Activated T-cell treated with anti-CD3 and anti-CD28 coated beads for 4 hours (primary cell): ENCODE measurements around the gene GJB2.

Experiments used
- DNase-seq: peaks from one replicate; pipeline ENCODE4 v3.0.0-alpha.2; 2020

The GJB2 gene

DNA sequence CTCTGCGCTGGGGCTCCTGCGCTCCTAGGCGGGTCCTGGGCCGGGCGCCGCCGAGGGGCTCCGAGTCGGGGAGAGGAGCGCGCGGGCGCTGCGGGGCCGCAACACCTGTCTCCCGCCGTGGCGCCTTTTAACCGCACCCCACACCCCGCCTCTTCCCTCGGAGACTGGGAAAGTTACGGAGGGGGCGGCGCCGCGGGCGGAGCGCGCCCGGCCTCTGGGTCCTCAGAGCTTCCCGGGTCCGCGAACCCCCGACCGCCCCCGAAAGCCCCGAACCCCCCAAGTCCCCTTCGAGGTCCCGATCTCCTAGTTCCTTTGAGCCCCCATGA lies at the start of gene GJB2:
Gene GJB2 (minus strand): TSS at position 103 of the 326 bp plus-strand sequence. CDS start 3,357 bp downstream, outside the sequence.
- no peak for DNase-seq

DNA sequence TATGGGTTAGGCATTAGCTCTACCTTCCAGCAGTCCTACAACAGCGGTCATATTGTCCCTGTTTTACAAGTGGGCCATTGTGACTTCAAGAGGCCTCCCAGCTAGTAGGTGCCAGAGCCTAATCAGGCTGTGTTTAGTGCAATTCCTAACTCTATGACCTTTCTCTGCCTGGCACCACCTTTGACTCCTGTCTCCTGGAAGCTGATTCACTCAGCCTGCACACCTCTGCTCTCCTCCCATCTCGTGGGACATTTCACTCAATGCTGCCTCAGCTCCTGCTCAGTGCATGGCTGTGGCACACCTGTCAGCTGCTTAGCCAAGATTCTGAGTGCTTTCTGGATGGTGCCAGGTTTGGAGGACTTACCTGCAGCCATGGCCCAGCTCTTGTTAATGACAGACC lies 48.9 kb upstream of the GJB2 start:
- DNase-seq: no peak

DNA sequence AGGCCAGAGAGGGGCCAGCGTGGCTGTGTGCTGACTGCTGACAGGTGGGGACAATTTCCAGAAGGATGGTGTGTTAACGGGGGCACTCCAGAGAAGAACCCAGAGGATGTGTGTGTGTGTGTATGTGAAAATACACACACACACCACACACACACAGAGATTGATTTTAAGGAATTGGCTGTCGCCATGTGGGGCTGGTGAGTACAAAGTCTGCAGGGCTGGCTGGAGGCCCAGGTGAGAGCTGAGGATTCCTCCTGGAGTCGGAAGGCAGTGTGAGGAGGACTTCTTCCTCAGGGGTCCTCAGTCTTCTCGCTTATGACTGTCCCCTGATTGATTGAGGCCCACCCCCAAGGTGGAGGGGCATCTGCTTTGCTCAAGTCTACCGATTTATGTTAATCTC lies 47.0 kb upstream of the GJB2 start:
- no peak for DNase-seq

DNA sequence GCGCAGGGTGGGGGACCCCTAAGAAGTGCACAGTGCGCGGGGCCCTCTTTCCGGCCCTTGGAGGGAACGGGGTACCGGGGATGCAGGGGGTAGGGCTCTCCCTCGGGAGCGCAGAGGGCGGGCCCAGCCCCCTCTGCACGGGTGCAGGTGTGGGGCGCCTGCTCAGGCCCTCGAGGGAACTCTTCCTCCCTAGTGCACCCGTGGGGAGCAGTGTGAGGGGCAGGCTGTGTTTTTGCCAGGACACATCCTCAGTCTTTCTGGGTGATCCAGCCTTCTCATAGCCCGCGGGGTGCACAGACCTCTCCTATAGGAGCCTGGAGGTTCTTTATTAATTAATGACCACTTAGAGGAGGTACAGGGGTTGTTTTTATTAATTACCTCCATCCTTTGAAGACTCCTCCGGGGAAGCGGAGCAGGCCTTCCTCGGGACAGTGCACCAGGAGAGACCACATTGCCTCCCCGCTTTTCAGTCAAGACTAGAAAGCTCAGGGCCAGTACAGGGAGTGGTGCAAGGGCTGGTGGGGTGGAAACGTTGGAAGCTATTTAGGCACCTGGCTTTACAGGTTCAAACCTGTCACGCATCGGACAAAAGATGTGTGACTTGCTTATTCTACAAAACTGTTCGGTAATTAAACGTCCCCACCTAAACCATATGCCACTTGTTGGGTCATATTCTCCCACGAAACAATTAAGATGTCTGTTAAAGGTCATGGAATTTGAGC lies 40.0 kb upstream of the GJB2 start:
- DNase-seq: no peak

DNA sequence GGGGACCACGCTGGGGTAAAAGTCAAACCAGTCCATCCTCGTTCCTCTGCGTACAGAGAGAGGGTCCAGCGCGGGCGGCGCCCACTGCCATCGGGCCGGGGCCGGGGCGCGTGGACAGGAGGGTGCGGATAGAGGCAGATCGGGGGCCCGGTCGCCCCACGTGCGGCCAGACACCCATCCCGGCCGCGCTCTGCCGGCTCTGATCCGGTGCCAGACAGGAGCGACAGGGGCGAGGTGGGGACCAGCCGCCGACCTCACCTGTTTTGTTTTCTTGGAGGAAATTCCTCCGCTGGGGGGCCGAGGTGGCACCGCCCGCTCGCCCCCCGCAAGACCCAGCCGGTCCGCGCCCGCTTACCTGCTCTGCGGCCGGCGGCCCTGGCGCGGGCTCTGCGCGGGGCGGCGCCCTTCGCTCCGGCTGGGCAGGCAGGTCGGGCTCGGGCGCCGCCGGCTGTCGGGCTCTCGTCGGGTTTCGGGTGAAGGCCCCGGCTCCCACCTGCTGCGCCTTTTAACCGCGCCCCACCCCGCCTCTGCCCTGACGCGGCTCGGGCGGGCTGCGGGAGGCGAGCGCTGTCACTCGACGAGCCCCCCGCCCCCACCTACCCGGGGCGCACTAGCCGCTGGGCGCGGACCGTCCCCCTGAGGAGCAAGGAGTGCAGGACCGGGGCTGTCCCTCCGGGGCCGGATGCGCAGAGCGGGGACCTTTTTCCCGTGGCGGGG lies 39.3 kb upstream of the GJB2 start, which contains the start of gene GJB6:
Gene GJB6 (minus strand): TSS at position 481 of the 717 bp plus-strand sequence. CDS start 8,839 bp downstream, outside the sequence.
- DNase-seq: no peak

DNA sequence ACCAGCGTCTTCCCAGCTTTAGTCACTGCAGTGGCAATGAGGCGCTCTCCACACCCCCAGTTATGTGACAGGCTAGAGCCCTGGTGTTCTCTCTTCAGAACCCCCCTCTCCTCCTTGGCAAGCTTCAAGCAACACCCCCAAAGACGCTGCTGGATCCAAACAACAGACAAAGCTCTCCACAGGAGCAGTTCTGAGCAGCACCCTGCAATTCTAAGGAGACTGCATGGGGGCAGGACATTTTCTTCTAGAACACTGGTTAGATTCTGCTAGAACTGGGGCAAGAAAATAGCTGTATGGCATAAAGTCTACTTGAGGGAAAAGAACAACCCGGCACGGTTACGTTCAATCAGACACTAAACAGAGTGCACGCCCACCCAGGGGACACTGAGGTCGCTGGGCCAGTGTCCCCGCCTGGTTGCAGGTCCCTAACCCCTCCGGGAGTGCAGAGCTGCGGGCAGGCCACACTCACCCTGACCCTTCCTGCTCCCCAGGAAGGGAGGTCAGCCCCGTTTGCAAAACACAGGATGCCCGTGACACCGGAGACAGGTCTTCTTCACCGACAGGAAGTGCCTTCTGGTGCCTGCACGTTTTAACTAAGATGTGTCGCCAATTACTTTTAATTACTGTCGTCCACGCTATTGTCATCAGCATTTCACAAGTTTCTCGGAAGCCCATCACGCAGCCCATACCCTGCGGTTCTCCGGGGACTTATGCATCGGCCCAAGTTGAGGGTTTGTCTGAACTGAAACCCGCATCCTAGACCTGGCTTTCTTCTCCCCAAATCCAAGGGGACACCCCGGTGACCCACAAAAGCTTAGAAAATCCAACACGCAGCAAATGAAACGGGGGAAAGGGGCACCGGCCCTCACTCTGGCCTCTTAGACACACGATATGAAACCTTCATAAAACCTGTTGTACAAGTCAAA lies 38.4 kb upstream of the GJB2 start:
- no peak for DNase-seq

DNA sequence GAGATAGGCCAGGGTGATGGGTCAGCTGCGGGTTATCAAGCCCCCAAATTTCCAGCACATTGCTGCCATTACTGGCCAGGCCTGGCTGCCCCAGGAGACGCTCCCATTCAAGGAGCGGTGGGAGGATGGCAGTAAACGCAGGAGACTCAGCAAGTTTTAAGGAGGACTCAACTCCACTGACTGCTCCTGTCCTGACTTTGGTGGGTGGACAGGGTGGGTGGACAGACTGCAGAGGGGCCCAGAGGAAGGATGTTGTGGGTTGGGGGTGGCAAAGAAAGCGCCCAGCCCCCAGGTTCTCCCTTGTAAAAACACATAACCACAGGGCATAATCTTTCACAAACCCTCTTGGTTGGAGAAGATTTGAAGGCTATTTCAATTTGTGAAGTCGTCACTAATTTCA lies 35.0 kb upstream of the GJB2 start:
- no peak for DNase-seq

DNA sequence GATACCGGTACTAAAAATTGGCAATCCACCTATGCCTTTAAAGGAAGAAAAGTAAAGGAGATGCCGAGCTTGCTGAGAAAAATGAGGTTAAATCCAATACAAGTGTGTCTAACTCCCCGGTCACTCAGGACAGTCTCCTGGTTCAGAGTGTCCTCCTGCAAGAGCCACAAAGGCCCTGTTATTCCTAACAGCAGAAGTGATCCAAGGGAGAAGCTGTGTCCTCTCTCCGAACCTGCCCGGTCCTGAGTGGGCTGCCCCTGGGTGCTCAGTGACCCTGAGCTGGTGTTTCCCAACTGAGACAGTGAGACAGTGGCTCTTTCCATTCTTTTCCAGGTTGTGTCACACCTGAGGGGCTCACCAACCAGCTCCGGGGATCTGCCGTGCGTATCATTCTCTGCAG lies 34.5 kb upstream of the GJB2 start:
- DNase-seq: no peak

DNA sequence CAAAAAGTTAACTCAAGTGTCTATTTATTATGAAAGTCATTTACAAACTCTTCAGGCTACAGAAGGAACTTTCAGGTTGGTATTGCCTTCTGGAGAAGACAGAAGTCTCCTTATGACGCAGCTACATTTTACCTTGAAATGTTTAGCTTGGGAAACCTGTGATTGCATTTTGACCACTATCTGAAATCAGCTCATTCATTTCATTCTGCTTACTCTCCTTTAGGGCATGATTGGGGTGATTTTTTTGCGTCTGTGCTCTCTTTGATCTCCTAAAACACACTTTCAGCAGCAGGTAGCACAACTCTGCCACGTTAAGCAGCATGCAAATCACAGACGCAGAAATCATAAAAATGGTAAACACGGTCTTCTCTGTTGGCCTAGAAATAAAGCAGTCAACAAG lies 29.8 kb upstream of the GJB2 start:
- no peak for DNase-seq

DNA sequence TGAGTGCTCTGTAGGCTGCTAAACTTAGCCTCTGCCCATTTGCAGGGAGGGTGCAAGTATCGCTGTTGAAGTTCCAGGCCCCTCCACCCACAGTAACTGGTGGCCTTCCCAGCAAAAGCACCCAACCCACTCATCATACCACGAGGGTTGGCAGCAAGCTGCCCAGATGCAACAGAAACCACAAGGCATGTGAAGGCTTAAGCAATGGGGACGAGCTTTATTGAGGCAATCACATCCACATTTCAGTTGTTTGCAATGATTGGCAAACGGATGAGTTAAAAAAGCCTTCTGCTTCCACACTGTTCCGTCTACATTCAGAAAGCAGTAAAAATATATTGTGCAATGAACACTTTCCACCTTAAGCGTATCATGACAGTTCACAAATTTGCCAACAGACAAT lies 29.0 kb upstream of the GJB2 start:
- no peak for DNase-seq

DNA sequence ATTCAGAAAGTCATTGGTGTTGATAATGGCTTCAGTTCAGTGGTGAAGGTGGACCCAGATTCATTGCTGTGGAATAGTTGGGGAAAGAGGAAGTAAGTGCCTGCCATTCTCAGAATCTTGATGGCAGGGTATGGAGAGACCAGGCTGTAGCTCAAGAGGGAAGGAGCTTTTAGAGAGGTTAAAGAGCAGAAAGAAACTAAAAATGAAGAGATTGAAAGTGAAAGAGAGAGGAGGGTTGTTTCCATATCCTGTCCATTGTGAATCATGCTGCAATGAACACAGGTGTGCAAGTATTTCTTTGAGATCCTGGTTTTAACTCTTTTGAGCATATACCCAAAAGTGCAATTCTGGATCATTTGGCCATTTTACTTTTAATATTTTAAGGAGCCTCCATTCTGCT lies 26.8 kb upstream of the GJB2 start:
- DNase-seq: no peak

DNA sequence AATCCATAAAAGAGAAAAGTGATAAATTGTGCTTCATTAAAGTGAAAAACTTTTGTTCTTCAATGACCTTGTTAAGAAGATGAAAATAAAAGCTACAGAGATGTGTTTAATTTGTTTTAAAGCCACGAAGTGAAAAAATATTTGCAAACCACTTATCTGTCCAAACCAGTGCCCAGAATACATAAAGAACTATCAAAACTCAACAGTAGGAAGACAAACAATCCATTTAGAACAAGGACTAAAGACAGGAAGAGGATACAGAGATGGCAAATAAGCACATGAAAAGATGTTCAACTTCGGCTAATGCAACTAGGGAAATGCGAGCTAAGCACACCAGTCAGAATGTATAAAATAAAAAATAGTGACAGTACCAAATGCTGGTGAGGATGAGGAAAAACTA lies 24.4 kb upstream of the GJB2 start:
- DNase-seq: no peak

DNA sequence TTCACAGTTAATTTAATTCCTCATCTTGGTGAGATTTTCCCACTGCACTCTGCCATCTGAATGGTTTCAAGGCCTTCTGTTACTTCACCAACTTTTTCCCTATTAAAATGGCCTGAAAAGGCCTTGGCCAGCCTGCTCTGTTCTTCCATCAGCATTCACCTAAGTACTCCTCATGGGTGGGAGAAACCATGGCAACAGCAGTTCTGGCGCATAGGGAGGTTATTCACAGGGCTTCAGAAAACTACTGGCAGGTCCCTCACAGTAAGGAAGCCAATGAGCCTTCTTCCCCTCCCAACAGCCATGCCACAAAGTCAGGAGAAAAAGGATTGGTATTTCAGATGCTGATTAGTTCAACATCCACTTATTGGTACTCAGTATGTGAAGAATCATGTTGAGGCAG lies 17.2 kb upstream of the GJB2 start:
- DNase-seq: no peak

DNA sequence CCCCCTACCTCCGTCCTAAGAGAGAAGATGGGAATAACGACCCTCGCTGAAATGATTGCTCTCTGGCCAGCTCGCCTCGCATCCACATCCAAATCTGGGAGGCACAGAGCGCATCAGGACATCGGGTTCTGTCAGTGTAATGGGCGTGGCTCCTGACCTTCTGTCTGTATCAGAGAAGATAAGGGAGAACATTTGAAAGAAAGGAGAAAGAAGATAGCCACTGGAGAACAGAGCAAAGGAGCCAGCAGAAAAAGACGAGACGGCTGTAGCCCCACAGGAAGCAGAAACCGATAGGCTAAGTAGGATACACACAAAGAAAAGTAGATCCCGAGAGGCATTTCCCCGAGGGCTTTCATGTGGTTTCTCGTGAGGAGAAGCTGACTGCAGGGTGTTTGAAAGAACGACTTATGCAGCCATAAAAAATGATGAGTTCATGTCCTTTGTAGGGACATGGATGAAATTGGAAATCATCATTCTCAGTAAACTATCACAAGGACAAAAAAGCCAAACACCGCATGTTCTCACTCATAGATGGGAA lies 14.0 kb upstream of the GJB2 start:
- no peak for DNase-seq

DNA sequence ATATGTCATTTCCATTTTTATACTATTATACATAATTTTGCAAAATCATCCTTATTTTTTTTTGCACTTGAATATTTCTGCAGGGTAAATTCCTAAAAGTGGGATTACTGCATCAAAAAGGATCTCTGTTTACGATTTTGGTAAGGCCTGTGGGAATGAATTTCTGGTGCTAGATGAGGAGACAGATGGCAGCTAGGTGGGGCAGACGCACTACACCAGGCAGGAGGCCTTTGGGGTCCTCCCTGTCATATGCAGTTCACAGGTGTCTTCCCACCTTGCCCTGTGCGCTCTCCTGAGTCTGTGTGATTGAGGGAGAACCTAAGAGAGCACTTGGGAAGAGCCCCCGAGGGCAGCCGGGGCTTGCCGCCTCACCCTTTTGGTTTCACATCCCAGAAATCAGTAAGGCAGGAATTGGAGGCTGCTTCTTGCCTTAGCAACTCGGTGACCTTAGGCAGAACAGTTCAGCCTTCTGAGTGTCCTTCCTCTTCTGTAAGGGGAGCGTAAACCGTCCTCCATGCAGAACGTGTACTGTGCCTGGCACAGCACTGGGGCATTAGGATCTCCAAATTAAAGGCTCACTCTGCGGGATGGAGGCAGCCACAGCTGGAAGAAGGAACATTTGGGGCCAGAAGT lies 13.4 kb upstream of the GJB2 start:
- DNase-seq: no peak

DNA sequence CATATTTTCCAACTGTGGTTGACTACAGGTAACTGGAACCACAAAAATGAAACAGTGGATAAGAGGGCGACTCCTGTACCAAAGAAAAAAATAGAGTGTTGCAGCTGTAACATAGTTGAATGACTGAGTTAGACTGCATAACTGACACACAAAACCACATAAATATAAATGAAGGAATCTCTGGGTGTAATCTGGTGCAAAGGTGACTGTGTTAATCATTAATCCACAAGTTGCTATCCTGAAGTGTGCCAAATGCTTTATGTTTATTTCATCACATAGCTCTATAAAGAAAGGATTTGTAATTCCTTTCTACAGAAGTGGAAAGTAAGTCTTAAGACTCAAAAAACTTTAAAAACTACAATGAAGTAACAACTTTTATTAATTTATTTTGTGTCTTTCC lies 6.0 kb upstream of the GJB2 start:
- no peak for DNase-seq

DNA sequence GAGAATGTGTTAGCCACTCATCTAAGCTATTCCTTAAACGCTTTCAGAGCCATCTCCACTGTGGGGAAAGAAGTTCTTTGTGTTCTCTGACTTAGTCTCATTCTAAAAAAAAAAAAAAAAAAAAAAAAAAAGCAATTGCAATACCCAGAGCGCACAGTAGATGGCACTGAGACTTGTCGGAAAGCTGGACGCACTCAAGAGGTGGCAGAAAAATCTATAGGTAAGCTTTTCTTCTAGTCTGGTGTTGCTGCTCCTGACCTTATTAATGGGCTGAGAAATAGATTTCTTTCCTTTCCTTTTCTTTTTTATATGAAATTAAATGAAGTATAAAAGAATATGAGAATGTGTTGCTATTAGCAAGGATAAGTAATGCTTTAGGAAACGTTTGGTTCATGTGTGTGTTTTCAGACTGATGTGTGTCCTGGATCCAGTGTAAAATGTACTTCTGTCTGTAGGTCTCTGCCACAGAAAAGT lies 4.7 kb upstream of the GJB2 start:
- no peak for DNase-seq

DNA sequence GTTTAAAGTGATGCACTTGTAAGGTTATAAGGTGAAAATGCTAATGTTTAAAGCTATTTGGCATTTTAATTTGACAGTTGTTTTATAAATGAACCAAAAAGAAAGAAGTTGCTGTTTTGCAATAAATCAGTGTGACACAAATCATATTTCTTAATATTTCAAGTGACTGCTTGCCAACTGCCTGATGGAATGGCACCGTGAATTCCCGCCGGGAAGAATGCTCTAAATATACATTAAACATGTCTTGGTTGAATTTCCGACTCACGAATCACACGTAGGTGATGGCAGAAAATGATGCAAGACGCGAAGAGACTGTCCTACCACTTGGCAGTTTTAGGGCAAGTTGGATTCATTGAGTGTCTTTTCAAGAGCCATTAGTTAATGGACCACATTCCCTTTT lies 3.1 kb upstream of the GJB2 start:
- no peak for DNase-seq

DNA sequence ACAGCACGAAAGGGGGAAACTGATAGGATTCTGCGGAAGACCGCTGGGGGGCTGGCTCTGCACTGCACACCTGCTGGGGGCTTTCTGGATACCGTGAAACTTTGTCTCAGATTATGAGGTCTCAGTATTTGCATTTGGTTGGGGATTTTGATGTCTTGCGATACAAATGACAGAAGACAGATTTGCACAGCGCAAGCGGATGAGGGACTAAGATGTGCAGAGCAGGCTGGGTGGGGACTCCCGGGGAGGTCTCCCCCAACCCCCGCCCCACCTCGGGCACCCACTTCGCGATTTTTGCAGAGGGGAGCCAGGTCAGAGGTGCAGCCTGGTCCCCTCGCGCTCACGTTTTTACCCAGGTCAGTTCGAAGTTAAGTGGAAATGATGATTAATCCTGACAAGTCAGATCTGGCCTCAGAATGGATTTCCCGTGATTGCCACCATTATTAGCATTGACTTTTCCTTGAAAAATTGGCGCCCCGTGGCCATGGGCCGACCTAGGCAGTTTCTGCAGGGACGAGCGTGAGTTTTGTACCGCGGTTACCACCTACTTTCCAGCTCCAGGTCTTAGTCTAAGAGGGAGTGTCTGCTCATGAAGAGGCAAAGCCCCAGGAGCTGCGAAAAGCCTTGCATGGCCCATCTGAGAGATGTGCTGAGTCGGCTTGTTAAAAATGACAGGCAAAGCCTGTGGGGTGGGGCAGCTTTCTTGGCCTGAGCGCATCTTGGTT lies 1.3 kb upstream of the GJB2 start:
- DNase-seq: no peak

DNA sequence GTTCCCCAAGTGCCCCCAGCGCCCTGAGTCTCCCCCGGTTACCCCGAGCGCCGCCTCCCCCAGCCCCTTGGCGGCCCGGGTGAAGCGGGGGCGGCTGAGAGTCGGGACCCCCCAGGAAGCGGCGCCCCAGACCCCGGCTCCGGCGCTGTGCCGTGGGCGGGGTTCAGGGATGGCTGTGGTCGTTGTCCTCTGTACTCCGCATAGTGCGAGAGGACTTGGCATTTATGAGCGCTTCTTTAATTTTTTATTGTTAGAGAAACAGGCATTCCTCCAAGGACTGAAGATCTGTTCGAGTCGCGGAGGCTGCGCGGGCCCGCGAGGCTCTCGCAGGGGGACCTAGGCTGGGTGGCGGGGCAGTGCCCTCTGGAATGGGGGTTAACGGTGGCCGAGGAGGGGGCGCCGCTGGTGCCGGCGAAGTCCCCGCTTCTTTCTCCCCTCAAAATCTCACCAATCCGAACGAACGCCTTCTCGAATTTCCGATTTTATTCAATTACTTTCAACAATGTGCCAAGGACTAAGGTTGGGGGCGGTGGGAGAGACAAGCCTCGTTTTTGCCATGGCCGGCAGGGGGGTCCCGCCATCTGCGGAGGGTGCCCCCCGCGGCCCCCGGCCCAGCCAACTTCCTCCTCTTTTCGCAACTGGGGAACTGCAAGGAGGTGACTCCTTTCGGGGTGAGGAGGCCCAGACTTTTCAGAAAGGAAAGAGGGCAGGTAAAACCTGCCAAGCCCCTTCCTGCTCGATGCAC lies 596 bp upstream of the GJB2 start:
- DNase-seq: no peak

DNA sequence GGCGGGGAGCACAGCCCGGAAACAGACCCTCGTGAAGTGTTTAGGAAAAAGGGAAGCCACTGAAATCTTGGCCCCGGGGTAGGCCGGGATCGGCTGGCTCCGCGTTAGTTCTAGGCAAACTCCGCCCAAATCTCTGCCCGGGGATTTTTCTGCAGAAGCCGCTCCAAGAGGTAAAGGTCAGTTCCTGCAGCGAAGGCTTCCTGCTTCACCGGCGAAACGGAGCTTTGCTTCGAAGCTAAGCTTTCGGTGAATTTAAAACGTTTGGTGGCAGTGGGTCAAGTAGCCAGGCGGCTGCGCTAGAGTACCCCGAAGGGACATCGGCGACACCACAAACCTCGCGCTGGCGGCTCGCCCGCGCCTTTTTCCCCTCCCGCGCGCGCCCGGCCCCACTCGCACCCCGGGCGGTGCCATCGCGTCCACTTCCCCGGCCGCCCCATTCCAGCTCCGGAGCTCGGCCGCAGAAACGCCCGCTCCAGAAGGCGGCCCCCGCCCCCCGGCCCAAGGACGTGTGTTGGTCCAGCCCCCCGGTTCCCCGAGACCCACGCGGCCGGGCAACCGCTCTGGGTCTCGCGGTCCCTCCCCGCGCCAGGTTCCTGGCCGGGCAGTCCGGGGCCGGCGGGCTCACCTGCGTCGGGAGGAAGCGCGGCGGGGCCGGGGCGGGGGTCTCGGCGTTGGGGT lies 441 bp downstream of the GJB2 start:
- DNase-seq: no peak
